Stimulated activated CD8-positive, alpha-beta memory T cell treated with anti-CD3 and anti-CD28 coated beads, Interleukin-15, amount 100 ng/mL, for 4 hours (primary cell): ENCODE measurements around the gene CDH23.

Experiments used
- DNase-seq, 2 donors: peaks; one replicate each; pipeline ENCODE4 v3.0.0-alpha.2; 2020; ENCODE audit warnings: low read depth in 2 of 2

The CDH23 gene

DNA sequence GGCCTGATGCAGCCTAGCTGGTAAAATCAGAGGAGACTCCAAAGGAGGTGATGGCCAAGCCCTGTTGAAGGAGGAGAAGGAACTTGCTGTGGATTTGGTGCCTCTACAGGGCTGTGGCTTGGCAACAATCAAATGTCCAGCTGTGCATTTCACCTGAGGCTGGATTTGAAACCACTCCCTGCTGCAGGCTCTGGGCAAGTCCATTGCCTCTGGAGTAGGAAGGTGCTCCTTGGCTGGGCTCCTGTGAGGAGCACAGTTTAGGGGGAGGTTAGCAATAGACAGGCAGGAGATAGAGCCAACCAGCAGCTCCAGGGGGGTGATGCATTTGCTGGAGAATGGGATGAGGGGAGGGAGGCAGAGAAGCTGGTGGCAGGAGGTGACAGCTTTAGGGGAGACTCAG lies 26.5 kb downstream of the CDH23 start:
- no peak for DNase-seq

DNA sequence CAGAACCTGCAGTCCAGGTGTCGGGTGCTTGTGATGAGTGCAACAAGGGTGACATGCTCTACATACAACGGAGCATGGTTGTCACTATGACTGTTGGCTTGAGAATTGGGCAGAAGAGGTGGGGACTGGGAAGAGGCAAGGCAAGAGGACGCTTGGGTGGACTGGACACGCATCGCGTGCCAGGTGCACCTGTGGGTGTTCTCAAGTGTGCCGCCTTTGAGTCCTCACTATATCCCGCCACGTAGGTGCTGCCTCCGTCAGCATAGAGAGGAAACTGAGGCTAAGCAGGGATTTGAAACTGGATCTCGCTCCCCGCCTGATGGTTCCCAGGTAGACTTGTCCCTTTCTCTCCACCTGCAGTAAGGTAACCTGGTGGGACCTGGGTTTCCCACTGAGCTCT lies 27.2 kb downstream of the CDH23 start:
- no peak for DNase-seq

DNA sequence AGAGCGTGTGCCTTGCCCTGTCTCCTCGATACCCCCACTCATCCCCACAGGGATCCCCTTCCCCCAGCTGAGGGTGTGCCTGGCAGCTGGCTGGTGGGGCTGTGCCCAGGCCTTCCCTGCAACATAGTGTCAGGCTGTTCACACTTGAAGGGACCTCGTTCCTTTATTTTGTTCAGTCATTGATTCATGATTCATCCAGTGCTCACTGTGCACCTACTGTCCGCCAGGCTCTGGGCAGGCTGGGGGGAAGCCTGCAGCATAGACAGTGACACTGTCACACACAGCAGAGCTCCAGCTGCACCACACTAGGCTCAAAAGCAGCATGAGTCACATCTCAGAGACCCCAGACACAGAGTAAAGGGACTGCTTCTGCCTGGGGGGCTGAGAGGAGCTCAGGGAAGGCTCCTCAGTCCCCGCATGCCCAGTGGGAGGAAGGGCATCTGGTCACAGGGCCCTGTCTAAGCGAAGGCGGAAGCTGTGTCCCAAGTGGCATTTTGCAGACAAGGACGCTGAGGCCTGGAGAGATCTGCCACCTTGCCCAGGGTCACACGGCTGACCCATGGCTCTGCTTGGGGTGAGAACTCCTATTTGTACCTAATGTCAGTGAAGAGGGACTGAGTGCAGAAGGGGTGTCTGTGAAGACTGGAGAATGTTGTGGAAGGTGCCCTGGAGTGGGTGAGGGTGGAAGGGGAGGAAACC lies 27.9 kb downstream of the CDH23 start:
- DNase-seq, result no peak

DNA sequence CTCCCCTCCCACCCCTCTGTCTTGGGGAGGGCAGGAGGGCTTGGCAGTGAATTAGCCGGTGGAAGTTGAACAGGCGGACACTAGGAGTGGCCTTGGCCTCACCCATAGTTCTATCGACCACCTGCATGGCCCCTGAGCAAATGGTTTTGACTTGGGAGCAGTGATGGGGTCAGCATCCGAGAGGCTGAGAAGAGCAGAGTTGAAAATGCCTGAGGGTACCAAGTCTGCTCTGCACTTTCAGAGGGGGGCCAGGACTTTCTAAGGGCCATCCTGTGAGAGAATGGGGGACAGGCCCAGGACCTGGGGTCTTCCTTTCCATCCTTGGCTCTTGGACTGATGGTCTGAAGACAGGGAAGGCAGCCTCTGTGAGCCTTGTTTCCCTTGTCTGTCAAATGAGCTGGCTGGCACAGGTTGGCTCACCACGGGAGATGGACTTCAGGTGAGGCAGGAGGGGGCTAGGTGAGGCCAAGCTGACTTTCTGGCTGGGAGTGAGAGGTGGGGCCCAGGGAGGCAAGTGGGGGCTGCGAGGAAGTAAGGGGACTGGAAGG lies 29.4 kb downstream of the CDH23 start:
- no peak for DNase-seq

DNA sequence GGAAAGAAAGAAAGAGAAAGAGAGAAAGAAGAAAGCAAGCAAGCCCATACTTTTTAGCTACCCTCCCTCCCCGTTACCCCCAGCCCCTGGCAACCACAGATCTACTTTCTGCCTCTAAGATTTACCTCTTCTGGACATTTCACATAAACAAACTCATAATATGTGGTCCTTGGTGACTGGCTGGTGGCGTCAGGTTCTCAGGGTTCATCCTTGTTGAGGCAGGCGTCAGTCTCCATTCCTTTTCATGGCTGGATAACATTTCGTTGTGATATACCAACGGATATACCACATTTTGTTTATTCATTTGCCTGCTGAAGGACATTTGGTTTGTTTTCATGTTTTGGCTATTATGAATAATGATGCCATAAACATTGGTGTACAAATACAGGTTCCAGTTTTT lies 30.5 kb downstream of the CDH23 start:
- DNase-seq, result no peak

DNA sequence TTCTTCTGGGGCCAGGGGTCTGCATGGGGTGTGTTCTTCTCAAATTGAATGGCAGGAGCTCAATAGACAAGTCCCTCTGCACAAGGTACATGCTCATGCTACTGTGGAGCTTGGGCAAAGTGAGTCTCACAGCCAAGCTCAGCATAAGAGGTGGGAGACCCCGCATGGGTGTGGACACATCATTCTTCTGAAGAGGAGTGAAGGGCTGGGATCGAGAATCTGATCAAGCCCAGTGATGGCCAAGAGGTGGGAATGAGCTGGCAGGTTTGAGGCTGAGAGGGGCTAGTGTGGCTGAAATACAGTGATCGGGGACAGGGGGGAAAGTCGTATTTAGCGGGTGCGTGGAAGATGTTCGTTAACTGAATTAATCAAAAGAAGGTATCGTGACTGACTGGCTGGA lies 32.6 kb downstream of the CDH23 start:
- no peak for DNase-seq

DNA sequence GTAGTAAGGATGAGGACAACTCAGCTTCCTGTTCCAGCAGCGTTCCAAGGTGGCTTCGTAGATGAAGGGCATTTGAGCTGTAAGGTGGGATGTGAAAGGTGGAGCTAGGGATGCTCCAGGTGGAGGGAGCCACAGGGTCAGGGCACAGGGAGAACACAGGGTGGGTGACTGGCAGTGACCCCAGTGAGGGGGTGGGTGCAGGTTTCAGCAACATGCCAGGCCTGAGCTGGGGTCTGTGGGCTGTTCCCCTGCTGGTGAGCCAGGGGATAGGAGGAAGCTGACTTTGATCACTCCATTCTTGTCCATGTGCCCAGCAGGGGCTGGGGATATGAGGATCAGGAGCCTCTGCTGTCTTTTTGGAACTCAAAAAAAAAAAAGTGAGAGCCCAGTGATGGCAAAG lies 33.2 kb downstream of the CDH23 start:
- no peak for DNase-seq

DNA sequence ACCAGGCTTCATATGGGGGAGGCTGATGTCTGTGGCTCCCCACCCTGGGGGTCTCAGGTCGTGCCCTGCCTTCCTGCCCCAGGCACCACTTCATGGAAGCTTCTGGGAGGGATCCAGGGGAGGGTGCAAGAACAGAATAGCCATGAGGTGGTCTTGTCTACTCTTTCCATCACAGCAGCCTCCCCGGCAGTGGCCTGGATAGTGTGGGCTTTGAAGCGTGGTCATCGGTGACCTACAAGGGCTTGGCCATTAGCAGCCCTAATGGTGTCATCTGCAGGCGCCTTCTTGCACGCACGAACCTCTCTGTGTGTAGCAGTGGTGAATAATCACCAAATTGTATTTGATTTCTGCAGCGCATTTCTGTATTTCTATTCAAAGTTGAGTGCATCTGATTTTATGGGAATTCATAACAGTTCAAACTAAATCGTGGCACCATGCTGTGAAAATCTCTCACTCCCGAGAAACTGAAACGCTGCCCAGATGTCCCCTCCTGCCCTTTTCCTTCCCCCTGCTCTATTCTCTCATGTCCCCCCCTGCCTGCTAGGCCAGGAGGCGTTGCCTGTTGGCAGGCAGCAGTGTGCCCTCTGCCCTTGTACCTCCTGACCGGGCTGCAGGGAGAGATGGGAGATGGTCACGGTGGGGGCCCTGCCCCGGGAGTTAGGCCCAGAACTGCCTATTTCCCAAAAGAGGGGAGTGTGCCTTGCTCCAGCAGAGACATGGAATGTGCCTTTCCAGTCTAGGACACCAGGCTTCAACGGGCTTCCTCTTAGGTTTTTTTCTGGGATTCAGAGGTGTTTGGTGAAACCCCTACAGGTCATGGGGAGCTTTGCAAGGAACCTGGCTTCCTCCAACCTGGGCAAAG lies 34.8 kb downstream of the CDH23 start:
- no peak for DNase-seq

DNA sequence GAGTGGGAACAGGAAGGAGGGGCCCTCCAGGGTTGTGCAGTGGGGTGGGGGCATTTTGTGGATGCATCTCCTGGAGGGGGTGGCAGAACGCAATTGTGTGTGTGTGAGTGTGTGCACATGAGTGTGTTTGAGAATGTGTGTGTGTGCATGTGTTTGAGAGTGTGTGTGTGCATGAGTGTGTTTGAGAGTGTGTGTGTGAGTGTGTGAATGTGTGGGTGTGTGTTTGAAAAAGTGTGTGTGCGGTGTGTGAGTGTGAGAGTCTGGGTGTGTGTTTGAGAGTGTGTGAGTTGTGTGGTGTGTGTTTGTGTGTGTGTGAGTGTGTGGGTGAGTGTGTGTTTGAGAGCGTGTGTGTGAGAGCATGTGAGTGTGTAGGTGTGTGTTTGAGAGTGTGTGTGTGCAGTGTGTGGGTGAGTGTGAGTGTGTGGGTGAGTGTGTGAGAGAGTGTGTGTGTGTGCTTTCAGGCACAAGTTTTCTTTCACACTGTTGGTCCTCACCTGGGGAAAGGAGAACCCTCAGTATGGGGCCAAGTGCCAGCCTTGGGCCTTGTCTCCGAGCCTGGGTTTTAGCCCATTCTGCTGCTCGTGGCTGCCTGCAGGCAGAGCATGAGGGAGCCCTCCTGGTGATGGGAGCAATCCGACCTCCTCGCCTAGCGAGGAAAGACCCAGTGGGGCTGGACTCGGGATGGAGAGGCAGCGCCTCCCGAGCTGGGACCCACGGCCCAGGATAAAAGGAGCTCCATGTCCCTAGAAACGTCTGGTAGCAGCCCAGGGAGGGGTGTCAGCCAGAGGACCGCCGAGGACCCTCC lies 35.6 kb downstream of the CDH23 start:
- no peak for DNase-seq

DNA sequence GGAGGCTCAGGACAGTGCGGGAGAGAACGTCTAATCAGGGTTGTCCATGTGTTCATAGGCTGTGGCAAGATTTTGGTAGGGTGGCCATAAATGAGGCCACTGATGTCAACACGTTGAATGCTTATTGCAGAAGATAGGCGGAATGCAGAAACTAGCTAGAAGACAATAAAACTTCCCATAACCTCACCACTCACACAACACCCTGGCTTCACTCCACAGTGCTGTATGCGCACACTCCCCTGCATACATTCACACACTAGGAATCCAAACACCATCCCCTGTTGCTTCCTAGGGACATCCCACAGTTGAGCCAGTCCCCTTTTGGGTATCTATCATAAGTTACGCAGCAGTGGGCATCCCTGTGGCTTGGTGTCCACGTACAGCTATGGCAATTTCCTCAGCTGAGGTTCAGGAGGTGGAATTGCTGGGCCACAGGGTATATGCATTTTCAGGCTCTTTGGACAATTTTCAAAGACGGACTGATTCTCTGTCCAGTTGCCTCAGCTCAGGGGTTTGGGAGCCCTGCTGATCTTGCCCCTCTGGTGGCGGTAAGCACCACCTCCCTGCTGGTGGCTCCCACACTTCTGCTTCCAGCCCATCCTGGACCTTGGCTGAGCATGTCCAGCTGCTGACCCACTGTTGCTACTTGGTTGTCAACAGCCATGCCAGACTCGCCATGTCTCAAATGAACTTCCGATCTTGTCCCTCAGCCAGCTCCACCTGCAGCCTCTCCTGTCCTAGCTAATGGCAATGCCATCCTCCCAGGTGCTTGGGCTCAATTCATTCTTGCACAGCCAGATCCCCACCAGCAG lies 36.4 kb downstream of the CDH23 start:
- DNase-seq, result no peak

DNA sequence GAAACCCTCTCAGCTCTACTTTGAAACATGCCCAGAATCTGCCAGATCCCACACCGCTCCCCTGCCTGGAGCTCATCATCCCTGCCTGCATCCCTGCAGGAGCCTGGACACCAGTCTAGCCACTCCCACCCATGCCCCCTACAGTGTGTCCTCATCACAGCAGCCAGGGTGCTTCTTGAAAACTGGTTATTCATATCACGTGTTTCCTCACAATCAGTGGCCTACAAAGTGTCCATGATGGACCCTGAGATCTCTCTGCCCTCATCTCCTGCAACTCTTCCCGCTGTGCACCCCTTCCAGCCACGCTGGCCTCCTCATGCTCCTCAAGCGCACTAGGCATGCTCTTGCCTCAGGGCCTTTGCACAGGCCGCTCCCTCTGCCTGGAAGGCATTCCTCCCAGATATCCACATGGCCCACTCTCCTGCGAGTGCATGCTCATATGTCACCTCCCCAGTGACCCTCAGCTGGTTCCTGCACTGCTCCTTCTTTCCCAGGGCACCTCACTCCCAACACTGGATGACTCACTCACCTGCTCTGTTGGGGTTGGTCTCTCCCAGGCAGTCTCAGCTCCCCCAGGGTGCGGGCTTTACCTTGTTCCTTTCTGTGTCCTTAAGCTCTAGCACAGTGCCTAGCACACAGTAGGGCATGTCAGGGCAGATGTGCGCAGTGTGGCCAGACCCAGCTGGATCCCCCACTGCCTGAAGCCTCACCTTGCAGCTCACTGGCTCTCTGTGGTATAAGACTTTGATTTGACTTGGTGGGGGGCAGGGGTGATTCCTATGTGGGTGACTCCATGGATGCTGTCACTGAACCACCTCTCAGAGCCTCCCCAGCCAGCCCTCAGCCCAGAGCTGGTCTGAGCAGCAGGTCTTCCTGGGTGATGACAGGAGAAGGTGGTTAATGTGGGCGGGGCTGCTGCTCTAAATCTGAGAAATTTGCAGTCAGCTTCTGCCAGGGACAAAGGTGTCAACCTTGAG lies 37.3 kb downstream of the CDH23 start:
- DNase-seq, result no peak

DNA sequence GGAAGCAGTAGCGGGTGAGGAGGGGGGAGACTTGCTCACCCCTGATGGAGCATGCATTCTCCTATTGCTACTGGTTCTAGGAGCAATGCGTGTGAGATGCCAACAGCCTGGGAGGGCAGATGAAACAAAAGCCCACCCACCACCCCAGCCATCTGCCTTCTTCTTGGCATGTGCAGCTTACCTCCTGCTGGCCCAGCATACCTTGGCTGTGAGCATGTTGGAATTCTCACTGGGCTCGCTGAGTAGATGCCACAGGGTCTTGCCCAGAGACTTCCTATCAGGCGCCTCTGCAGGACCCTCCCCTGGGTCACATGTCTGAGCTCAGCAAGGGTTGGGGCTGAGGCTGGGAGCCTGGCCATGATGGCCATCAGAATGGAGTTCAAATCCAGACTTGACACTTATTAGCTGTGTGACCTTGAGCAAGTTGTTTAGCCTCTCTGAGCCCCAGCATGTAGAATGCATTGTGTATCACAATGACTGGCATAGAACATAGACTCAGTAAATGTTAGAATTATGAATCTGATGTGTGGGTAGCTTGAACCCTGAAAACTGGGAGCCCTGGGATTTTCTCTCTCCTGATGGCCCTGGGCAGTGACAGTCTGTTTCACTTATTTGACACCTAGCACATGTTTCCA lies 38.2 kb downstream of the CDH23 start:
- no peak for DNase-seq

DNA sequence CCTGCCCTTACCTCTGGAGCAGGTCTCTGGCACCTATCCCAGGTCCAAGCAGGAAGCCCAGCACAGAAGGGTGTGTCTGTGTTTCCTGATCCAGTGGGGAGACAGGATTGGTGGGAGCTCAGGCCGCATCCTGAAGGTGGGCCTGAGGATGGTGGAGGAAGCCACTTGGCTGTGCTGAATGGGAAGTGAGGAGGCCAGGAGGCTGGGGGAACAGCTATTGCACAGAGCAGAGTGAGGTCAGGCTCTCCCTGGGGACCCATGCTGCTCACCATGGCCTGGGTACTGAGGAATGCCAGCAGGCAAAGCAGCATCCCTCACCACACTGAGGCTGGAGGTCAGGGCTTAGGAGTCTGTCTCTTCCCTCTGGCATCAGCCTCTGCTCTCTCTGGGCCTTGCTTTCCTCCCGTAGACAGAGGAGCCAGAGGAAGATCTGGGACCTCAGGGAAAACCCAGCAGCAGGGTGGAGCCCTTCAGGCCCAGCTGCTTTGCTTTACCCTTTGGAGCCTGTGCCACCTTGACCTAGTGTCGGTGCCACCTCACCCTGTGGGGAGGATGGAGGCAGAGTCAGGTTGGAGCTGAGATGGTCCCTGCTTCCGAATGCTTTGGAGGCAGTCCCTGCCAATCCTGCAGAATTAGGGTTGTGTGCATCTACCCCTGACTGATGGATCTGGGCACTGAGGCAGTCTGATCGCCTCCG lies 39.0 kb downstream of the CDH23 start:
- no peak for DNase-seq

DNA sequence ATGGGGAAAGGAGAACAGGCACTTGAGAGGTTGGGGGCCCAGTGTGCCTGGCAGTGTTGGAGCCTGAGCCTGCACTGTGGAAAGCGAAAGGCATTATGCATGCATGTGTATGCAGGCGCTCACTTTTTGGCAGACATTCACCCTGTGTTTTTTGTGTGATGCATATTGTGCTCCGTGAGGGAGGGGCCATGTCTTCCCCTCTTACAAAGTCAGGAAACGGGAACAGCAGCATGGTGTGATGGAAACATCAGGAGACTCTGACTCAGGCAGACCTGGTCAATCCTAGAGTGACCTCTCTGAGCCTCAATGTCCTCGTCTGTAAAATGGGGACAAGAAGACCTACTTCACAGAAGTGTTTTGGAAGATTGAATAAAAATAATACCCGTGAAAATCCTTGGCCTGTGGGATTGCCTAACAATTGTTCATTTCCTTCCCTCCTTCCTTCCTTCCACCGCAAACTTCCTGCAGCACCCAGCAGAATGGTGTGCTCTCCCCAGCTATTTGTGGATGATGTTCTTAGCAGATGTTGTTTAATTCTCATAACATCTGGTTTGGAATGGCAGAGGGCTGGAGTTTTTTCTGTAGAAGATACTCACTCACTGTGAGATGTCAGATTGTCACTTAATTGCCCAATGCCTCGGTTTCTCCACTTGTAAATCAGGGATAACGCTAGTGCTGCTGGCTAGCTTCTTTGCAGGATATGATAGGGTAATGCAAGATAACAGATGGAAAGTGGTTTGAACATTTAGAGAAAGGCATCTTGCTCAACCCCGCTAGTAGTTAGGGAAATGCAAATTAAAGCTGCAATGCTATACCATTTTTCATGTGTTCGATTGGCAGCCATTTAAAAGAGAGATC lies 39.8 kb downstream of the CDH23 start:
- DNase-seq, result no peak

DNA sequence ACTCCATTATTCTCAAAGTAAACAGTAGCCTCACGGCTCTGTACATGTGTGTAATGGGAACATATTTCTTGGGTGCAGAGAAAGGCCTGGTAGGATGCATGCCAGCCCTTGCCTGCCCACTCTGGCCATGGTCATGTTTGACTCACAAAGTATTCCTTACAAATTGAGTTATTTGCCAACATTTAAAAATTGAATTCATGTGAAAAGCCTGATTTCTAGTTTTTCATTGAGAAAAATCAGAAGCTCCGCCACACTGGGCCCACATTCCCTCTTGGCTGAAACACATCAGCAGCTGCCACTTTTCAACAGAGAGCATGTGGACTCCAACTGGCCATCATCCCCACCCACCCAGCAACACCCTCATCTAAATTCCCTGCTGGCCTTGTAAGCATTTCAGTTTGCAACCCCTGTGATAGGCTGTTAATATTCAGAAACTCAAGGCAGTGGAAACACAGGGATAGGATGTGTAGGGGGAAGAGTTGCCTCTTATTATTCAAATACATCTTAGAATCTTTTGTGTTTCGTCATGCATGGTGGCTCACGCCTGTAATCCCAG lies 40.9 kb downstream of the CDH23 start:
- no peak for DNase-seq

DNA sequence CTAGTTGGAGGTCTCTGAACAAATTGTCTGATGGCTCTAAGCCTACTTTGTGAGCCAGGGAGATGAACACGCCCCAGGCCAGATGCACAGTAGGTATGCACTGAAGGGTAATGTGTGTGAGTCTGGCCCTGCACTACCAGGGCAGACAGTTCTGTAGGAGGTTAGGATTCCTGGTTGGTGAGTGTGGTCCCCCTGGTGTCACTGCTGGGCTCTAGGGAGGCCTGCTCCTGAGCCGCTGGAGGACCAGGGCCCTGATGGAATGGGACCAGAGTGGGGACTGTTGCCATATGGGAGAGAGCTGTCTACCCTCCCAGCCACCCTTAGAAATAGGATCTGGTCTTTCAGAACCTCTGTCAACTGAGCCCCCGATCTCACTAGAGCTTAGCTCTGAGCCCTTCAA lies 42.0 kb downstream of the CDH23 start:
- DNase-seq, result no peak

DNA sequence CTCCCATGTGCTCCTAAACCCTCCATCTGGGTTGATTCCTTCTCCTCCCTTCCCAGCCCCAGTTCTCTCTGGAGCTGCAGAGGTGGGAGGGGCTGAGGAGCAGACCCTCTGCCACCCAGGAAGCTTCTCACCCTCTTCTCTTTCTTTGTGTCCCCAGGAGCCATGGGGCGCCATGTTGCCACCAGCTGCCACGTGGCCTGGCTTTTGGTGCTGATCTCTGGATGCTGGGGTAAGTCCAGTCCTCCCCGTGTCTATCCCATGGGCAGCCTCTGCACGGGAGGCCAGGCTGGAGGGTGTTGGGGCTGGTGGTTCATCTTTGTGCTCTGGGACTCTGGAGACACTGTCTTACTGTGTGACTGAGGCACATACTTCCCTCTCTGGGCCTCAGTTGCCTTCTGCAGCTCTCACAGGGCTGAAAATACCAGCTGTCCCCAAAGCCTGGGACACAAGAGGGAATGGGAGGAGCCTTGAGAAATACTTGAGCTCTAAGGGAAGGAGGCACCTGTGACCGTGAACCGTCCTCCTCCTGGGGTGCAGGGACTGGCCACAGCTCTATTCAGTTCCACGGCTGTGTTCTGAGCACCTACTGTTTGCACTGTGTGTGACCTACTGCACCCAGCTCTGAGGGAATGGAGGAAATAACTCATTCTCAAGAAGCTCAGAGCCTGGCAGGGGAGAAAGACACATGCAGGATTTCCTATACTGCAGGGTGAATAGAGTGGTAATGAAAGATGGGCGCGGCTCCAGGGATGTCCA lies 43.1 kb downstream of the CDH23 start:
- DNase-seq, result no peak
